HG03095 (cell line): ENCODE results near the gene LRRC8B.

Experiments used
- ATAC-seq: cut with Tn5 transposase; IDR thresholded peaks from one replicate; pipeline ENCODE4 v1.9.1; 2021; ENCODE audit warnings: moderate library complexity; ENCODE audit not compliant: unreplicated experiment

The LRRC8B gene

GRCh38 chr1:89546082-89546889 lies 21.7 kb downstream of the LRRC8B start:
- no peak for ATAC-seq

GRCh38 chr1:89546934-89547562 lies 22.4 kb downstream of the LRRC8B start:
- no peak for ATAC-seq

- no peak for ATAC-seq
These were observed 23.0 kb downstream of the LRRC8B start for GRCh38 chr1:89547563-89548116.

- ATAC-seq: peak; percentile 51
These were observed 23.7 kb downstream of the LRRC8B start for GRCh38 chr1:89548122-89548857.

- no peak for ATAC-seq
These were observed 26.4 kb downstream of the LRRC8B start for GRCh38 chr1:89550995-89551394.

- peak; percentile 76 for ATAC-seq
These were observed 27.9 kb downstream of the LRRC8B start for GRCh38 chr1:89552471-89553081.

GRCh38 chr1:89553157-89553556 lies 28.5 kb downstream of the LRRC8B start:
- ATAC-seq: no peak

GRCh38 chr1:89555550-89555949 lies 30.9 kb downstream of the LRRC8B start:
- no peak for ATAC-seq

GRCh38 chr1:89556726-89557444 lies 32.3 kb downstream of the LRRC8B start:
- ATAC-seq: no peak

- ATAC-seq: no peak
These were observed 32.8 kb downstream of the LRRC8B start for GRCh38 chr1:89557445-89557825.

GRCh38 chr1:89557956-89558355 lies 33.3 kb downstream of the LRRC8B start:
- ATAC-seq: no peak

GRCh38 chr1:89563957-89564604 lies 39.5 kb downstream of the LRRC8B start:
- ATAC-seq: no peak

GRCh38 chr1:89565521-89565920 lies 40.9 kb downstream of the LRRC8B start:
- ATAC-seq: no peak

GRCh38 chr1:89566761-89567174 lies 42.1 kb downstream of the LRRC8B start:
- ATAC-seq: no peak

GRCh38 chr1:89567797-89568196 lies 43.2 kb downstream of the LRRC8B start:
- ATAC-seq: no peak

- ATAC-seq: no peak
These were observed 48.8 kb downstream of the LRRC8B start for GRCh38 chr1:89573410-89573809.

GRCh38 chr1:89574621-89575020 lies 50.0 kb downstream of the LRRC8B start:
- ATAC-seq: no peak

- no peak for ATAC-seq
These were observed 50.6 kb downstream of the LRRC8B start for GRCh38 chr1:89575207-89575606.

GRCh38 chr1:89576013-89576412 lies 51.4 kb downstream of the LRRC8B start:
- ATAC-seq: no peak

- ATAC-seq: no peak
These were observed 53.5 kb downstream of the LRRC8B start for GRCh38 chr1:89578151-89578550.
